Measurements from ENCODE around the gene APPBP2.

GRCh38 chr17:60501589-60501988 is 24.5 kb downstream of the APPBP2 start:
- no peak for TF ChIP-seq CTCF (IDR thresholded peaks at IDR 0.05; ENCODE audit: low read depth, low read length, poor library complexity, severe bottlenecking)
- TF ChIP-seq EZH2phosphoT487 (IDR thresholded peaks at IDR 0.05; ENCODE audit: borderline replicate concordance, low read length): no peak
